Measurements from ENCODE around the gene OSGEPL1. TPM values are rescaled to one million over a fixed set of nuclear protein-coding genes. Genes with fewer than 3 reads are reported as not detected.
A peak's percentile ranks its signal among the peaks of the same experiment; 100 is the strongest.

OSGEPL1 gene
- total and polyA plus RNA-seq, 8 donors, result 7.2 to 27.7 (median 24.4) TPM

GRCh38 chr2:189799030-189799331 lies 36.4 kb upstream of the OSGEPL1 start:
- intact Hi-C loops (cut with DNase I), result no loop called here
- TF ChIP-seq, protein P1, sequence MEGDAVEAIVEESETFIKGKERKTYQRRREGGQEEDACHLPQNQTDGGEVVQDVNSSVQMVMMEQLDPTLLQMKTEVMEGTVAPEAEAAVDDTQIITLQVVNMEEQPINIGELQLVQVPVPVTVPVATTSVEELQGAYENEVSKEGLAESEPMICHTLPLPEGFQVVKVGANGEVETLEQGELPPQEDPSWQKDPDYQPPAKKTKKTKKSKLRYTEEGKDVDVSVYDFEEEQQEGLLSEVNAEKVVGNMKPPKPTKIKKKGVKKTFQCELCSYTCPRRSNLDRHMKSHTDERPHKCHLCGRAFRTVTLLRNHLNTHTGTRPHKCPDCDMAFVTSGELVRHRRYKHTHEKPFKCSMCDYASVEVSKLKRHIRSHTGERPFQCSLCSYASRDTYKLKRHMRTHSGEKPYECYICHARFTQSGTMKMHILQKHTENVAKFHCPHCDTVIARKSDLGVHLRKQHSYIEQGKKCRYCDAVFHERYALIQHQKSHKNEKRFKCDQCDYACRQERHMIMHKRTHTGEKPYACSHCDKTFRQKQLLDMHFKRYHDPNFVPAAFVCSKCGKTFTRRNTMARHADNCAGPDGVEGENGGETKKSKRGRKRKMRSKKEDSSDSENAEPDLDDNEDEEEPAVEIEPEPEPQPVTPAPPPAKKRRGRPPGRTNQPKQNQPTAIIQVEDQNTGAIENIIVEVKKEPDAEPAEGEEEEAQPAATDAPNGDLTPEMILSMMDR (IDR thresholded peaks at IDR 0.05), result no peak
- no peaks in the 10 kb centered on the region for H3K27me3 ChIP-seq
- H3K4me3 ChIP-seq, result no peak overlapping the region
- H3K4me1 ChIP-seq, result no peaks in the 10 kb centered on the region
- H3K9me3 ChIP-seq, result no peaks in the 10 kb centered on the region
- DNase-seq, result no peak
- H3K36me3 ChIP-seq, result peaks cover 0 to 35% of the 10 kb centered on the region in 2 donors
- H3K27ac ChIP-seq, result no peak overlapping the region
- no peak for ATAC-seq

DNA sequence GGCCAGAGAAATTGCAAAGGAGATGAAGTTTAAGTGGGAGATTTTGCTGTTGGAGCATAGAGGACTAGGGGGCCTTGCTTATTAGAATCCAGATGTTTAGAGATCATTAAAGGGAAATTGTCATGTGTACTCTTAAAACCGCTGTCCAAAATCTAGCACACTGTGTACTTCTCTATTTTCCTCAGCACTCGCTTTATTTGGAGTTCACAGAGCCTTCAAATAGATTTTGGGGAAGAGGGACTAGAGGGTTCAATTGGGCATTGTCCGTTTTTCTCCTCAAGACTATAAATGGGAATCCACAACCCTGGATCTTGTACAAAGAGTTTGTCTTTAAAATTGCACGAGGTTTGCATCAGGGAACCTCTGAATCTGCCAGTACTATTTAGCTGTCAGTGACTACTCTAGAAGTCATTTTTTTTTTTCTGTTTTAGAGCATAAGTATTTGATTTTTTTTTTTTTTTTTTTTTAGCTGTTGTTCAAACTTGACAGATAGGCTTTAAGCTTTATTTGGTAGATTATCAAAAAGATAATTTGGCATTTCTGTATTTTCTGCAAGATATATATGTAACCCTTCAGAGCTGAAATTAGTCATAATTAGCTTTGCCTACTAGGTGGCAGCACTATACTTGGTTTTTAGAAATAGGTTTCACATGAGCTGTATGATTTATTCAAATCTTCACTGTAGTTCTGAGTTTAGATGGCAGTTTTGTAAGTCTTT lies 35.9 kb upstream of the OSGEPL1 start:
- DNase-seq (peak in 2 of 4 donors; percentile 12 to 22), ATAC-seq (peak; percentile 76)
- H3K4me1 ChIP-seq, result no peaks in the 10 kb centered on the region
- TF ChIP-seq, protein P1 (IDR thresholded peaks at IDR 0.05), result no peak
- H3K36me3 ChIP-seq, result peaks cover 0 to 40% of the 10 kb centered on the region in 2 donors
- intact Hi-C loops (cut with DNase I), result no loop called here
- no peaks in the 10 kb centered on the region for H3K27me3 ChIP-seq
- no peak overlapping the region for H3K27ac ChIP-seq
- H3K4me3 ChIP-seq, result no peak overlapping the region
- no peaks in the 10 kb centered on the region for H3K9me3 ChIP-seq

GRCh38 chr2:189797902-189798301 lies 35.3 kb upstream of the OSGEPL1 start:
- no peak for ATAC-seq
- intact Hi-C loops (cut with DNase I), result no loop called here

GRCh38 chr2:189794310-189794709 lies 31.7 kb upstream of the OSGEPL1 start:
- no peaks in the 10 kb centered on the region for H3K4me1 ChIP-seq

More at GRCh38 chr2:189797902-189798301, 35.3 kb upstream of the OSGEPL1 start:
- Histone ChIP-seq H3K27me3 (no peaks in the 10 kb centered on the region), H3K9me3 (no peaks in the 10 kb centered on the region), H3K4me3 (no peak overlapping the region), H3K4me1 (no peaks in the 10 kb centered on the region), H3K27ac (no peak overlapping the region), H3K36me3 (peaks cover 0 to 44% of the 10 kb centered on the region in 2 donors)
- TF ChIP-seq, protein P1 (IDR thresholded peaks at IDR 0.05), result no peak
- no peak for DNase-seq

DNA sequence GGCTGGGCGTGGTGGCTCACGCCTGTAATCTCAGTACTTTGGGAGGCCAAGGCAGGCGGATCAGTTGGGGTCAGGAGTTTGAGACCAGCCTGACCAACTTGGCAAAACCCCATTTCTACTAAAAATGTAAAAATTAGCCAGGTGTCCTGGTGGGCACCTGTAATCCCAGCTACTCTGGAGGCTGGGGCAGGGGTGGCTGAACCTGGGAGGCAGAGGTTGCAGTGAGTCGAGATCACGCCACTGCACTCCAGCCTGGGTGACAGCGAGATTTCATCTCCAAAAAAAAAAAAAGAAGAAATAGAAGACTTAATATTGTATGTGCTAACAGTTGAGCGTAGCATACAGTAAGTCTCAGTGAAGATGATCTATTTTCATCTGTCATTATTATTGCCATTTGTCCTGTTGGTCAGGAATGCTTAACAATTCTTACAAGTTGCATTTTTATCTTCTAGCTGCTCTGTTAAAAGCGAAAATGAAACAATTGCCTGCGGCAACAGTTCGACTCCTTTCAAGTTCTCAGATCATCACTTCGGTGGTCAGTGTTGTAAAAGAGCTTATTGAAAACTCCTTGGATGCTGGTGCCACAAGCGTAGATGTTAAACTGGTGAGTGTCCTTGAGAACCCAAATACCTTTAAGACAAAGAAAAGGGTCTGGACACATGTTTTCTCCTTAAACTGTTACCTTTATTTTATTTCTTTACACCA lies 28.9 kb upstream of the OSGEPL1 start:
- Histone ChIP-seq H3K27ac (no peak overlapping the region), H3K4me1 (no peaks in the 10 kb centered on the region), H3K4me3 (no peak overlapping the region), H3K36me3 (peaks cover 0 to 36% of the 10 kb centered on the region in 2 donors), H3K9me3 (no peaks in the 10 kb centered on the region), H3K27me3 (no peaks in the 10 kb centered on the region)
- no peak for ATAC-seq
- intact Hi-C loops (cut with DNase I), result no loop called here
- TF ChIP-seq, protein P1 (IDR thresholded peaks at IDR 0.05), result no peak
- DNase-seq, result no peak

More at GRCh38 chr2:189794310-189794709, 31.7 kb upstream of the OSGEPL1 start:
- Histone ChIP-seq H3K9me3 (no peaks in the 10 kb centered on the region), H3K4me3 (no peak overlapping the region), H3K36me3 (peaks cover 0 to 43% of the 10 kb centered on the region in 2 donors), H3K27me3 (no peaks in the 10 kb centered on the region), H3K27ac (no peak overlapping the region)
- ATAC-seq, result no peak
- intact Hi-C loops (cut with DNase I), result no loop called here
- TF ChIP-seq, protein P1 (IDR thresholded peaks at IDR 0.05), result no peak
- DNase-seq, result no peak
